ENCODE results near the gene VSIG8. TPM values are rescaled to one million over a fixed set of nuclear protein-coding genes. Genes with fewer than 3 reads are reported as not detected.

VSIG8 gene
- total and polyA plus RNA-seq, 2 of the 4 experiments (the other 2 are of a cell fraction) = not detected

DNA sequence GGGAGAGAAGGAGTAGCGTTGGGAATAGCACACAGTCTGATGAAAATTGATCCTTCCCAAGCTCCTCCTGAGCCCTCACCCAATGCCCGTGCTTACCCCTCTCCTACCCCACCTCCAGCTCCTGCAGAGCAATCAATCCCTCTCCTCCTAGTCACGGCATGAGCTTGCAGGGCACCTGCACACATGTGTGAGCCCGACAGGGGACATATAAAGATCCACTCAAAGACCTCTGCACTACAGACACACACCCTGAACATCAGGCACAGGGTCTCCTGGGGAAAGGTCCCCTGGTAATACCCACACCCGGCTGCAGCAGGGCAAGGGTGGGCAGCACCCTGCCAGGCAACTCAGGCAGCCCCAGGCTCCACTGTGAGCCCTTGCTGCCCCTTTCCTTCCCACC, 426 bp downstream of the VSIG8 start:
- Histone ChIP-seq H2AK9ac (replicated peaks; ENCODE audit: low read depth, low read length, poor library complexity) (no peak overlapping the region), H2BK5ac (ENCODE audit: low read depth, low read length, poor library complexity, severe bottlenecking) (no peak overlapping the region), H3K23ac (ENCODE audit: low read depth, low read length) (no peak overlapping the region), H4K20me1 (ENCODE audit: insufficient read depth, low read length) (no peaks in the 10 kb centered on the region), H3K4me1 (ENCODE audit: control insufficient read depth, insufficient read depth, low read length) (no peaks in the 10 kb centered on the region), H3K56ac (ENCODE audit: extremely low read depth, insufficient read depth, low read length) (no peak overlapping the region), H4K8ac (ENCODE audit: low read depth in 2 of 2, low read length in 2 of 2) (no peak overlapping the region), H2AFZ (replicated peaks; ENCODE audit: low read length, poor library complexity) (no peak overlapping the region), H3K4ac (ENCODE audit: low read depth, low read length) (no peak overlapping the region), H3K27ac (ENCODE audit: insufficient read depth, low read length) (no peak overlapping the region), H4K91ac (ENCODE audit: insufficient read depth, low read depth, low read length) (no peak overlapping the region), H3K79me1 (ENCODE audit: low read depth in 1 of 2, low read length in 2 of 2) (no peaks in the 10 kb centered on the region), H4K5ac (ENCODE audit: low read depth, low read length) (no peak overlapping the region), H3K27me3 (ENCODE audit: control insufficient read depth, insufficient read depth, low read length) (peaks cover 2% of the 10 kb centered on the region; the same call in 1 of the 2 replicates), H2BK15ac (ENCODE audit: low read depth, low read length) (no peak overlapping the region), H3K36me3 (ENCODE audit: control insufficient read depth, insufficient read depth, low read length) (no peaks in the 10 kb centered on the region), H3K9me1 (ENCODE audit: insufficient read depth, low read length) (0 out of 2 replicates have a peak, but pooled peaks cover 7% of the 10 kb centered on the region), H3K9ac (ENCODE audit: low read depth, low read length) (no peak overlapping the region), H2BK120ac (ENCODE audit: low read depth, low read length) (no peak overlapping the region), H3K9me3 (ENCODE audit: control insufficient read depth, insufficient read depth, low read length) (no peaks in the 10 kb centered on the region), H3K4me3 (ENCODE audit: insufficient read depth, low read depth, low read length) (no peak overlapping the region), H3K18ac (ENCODE audit: low read depth, low read length) (no peak overlapping the region), H3K4me2 (ENCODE audit: low read depth, low read length) (no peak overlapping the region), H2AK5ac (ENCODE audit: low read depth, low read length) (no peak overlapping the region), H3K14ac (replicated peaks; ENCODE audit: low read depth, low read length) (no peak overlapping the region), H2BK20ac (ENCODE audit: low read depth, low read length) (no peak overlapping the region)
- dilution Hi-C loops (cut with HindIII; ENCODE audit: low sequenced_read_pairs, unreplicated experiment) = no loop called here
- TF ChIP-seq POLR2A (IDR thresholded peaks at IDR 0.05; ENCODE audit: low read depth, low read length) = no peak
- WGBS, 2 experiments (ENCODE audit: extremely low coverage in 2 of 2, insufficient read length in 1 of 2) = no CpG with 5 or more reads among the region's 5 CpGs
- ChIA-PET CTCF (no interaction called here), POLR2A (ENCODE audit: unreplicated experiment) (no interaction called here)
- no peak for DNase-seq
- ATAC-seq (ENCODE audit: low read depth) = no peak
- in situ Hi-C loops (cut with MboI; ENCODE audit: low sequenced_read_pairs) = no loop called here
- no TSS peak for BruUV-seq (replicated peaks)
- intact Hi-C loops (cut with micrococcal nuclease) = no loop called here

Data from IMR-90 (cell line).